HG03432 (cell line): ENCODE data around the gene RCBTB1.
"Not testable (repeated sequence)": the region's sequence is repeated elsewhere in the genome, so short reads cannot be mapped to it uniquely, and the experiment has no call there.

ENCODE experiments used
- ATAC-seq: cut with Tn5 transposase; IDR thresholded peaks from one replicate; pipeline ENCODE4 v1.9.1; 2021; ENCODE audit warnings: mild to moderate bottlenecking, moderate library complexity; ENCODE audit not compliant: unreplicated experiment

Gene RCBTB1

GRCh38 chr13:49585220-49586157 lies at the start of gene RCBTB1:
RCBTB1 (minus strand) TSS chr13:49585558; CDS start chr13:49567279, 18,279 bp downstream.
- ATAC-seq, result peak; percentile 98

DNA sequence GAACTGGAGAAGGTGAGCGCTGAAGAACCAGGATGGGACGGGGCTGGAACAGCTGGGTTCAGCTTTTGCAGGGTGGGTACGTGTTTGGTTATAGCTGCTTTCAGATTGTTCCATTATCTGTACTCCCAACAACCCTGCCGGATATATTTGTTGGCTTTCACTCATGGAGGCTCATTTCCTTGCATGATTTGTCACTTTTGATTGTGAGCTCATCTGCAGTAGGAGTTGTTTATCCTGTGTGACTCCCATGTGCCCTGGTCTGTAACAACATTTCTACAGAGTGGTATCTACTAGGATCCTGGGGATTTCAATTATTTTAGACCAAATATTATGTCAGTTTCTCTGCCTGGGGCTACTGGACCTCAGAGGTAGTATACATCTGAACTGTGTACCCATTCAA lies 48.4 kb upstream of the RCBTB1 start:
- ATAC-seq, result no peak

- ATAC-seq, result no peak
Measured at GRCh38 chr13:49632156-49632555, 46.8 kb upstream of the RCBTB1 start.

- ATAC-seq, result no peak
Measured at GRCh38 chr13:49630580-49630979, 45.2 kb upstream of the RCBTB1 start.

DNA sequence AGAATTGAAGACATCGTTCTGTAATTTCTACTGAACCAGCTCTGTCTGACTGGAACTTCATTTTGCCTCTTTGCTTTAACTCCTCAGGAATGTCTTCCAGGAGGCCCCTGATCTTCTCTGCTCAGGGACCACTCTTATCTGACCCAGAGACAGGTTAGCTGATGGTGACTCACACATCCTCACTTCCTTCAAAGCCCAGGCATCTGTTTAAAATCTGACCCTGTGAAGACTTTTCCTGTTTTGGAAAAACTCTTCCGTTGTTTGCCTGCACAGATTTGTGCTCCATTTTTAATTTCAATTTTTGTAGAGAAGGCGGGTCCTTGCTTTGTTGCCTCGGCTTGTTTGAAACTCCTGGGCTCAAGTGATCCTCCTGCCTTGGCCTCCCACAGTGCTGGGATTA lies 44.6 kb upstream of the RCBTB1 start:
- no peak for ATAC-seq

GRCh38 chr13:49629196-49629938 lies 44.0 kb upstream of the RCBTB1 start:
- no peak for ATAC-seq

DNA sequence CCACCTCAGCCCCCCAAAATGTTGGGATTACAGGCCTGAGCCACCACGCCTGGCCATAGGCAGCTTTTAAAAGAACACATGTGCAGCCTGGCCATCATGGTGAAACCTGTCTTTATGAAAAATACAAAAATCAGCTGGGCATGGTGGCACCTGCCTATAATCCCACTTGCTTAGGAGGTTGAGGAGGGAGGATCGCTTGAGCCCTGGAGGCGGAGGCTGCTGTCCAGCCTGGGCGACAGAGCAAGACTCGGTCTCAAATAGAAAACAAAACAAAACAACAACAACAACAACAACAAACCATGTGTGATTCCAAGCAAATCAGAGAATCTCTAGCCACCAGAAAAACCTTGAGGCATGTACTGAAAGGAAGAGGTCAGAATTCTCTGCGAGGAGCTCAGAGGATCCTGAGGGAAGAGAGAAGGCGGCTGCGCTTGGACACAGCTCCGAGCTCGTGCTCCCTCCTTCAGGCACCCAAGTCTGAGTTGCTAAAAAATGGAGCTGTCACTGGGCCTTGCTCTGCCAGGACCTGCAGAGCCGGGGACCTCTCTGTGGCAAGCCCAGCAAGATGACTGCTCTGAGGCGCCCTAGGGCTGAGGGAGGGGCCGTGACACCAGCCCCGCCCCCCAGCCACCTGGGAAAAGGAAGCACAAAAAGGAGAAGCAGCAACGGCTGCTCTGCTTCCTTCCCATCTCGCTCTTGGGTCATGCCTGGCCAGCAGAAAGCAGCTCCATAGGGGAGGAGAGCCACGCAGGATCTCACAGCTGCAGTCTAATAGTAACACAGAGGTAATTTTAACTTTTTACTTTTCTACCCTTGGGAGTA lies 42.7 kb upstream of the RCBTB1 start, which contains the start of gene ARL11:
Gene ARL11 (plus strand): TSS at position 677 of the 822 bp plus-strand sequence. CDS start 1,941 bp downstream, outside the sequence.
- peak; percentile 97 for ATAC-seq

- no peak for ATAC-seq
Measured at GRCh38 chr13:49625392-49626079, 40.2 kb upstream of the RCBTB1 start.

DNA sequence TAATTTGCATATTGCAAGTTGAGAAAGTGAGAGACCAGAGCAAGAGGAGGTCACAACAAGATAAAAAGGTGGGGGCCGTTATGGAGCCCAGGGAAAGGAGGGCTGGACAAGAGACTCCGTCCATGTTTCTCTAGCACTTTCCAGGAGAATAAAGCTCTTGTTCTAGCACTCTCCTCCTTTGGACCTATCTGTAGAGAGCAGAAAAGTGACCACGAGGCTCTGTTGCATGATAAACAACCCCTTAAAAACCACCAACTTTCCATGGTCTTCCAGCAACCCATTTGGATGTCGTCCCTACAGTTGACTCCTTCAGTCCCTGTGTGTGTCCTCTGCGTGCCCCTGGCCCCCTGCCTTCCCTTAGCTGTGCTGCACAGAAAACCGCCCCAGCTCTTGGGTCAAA lies 38.9 kb upstream of the RCBTB1 start:
- no peak for ATAC-seq

DNA sequence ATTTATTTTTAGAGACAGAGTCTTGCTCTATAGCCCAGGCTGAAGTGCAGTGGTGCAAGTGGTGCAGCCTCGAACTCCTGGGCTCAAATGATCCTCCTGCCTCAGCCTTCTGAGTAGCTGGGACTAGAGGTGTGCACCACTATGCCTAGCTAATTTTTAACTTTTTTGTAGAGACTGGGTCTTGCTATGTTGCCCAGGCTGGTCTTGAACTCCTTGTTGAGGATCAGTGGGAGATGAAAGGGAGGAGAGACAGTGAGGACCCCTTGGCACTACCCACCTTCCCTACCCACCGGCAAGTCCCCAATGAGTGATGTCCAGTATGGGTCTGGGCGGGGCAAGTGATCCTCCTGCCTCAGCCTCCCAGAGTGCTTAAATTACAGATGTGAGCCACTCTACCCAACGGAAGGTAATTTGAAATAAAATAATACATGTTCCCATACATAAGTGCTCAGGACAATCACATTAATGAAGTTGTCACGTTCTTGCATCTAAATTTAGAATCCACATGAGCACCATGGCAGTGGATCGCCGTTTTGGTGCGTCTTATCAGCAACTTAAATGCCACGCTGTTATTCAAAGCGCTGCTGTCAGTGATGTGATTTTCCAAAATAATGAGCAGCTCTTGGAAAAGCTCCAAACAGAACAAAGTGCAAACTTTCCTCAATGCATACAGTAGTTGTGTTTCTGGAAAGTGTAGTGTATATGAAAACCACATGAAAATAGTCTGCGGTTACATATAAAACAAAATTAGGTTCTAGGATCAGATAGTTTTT lies 37.0 kb upstream of the RCBTB1 start:
- no peak for ATAC-seq

- ATAC-seq, result no peak
Measured at GRCh38 chr13:49620170-49620621, 34.8 kb upstream of the RCBTB1 start.

GRCh38 chr13:49616676-49617065 lies 31.3 kb upstream of the RCBTB1 start:
- no peak for ATAC-seq

- ATAC-seq, result no peak
Measured at GRCh38 chr13:49615836-49616675, 30.7 kb upstream of the RCBTB1 start.

- not testable (repeated sequence) for ATAC-seq
Measured at GRCh38 chr13:49612042-49612441, 26.7 kb upstream of the RCBTB1 start.

DNA sequence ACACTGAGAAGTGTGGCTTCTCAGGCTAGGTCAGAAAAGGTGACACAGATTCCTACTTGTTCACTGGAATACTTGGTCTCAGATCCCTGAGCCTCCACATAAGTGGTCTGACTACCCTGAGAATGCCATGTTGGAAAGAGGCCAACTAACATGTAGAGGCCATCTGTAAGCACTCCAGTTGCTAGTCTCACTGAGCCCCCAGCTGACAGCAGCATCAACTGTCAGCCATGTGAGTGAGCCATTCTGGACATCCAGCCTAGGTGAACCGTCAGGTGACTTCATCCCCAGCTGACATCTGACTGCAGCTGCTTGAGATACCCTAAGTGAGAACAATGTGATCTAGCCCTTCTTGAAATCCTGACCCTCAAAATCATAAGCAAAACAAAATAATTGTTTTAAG lies 24.8 kb upstream of the RCBTB1 start:
- ATAC-seq, result no peak

- ATAC-seq, result no peak
Measured at GRCh38 chr13:49608651-49609331, 23.4 kb upstream of the RCBTB1 start.

DNA sequence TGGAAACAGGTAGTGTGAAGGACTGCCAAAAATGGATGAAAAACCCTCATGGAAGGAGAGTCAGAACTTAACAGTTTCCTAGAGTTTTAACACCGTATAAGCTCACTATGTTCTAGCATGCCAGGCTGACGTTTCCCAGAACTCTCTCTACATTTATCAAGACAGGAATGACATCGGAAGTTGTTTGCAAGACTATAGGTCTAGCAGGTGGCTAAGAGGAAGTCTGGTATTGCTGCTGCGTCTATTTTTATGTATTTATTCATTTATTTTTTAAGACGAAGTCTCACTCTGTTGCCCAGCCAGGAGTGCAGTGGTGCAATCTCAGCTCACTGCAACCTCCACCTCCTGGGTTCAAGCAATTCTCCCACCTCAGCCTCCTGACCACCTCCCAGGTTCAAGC lies 22.4 kb upstream of the RCBTB1 start:
- ATAC-seq, result no peak
